ENCODE results near the gene HMCN2.
"Not testable (repeated sequence)": the region's sequence is repeated elsewhere in the genome, so short reads cannot be mapped to it uniquely, and the experiment has no call there.

HMCN2 gene

GRCh38 chr9:130327070-130327780 lies 61.7 kb downstream of the HMCN2 start:
- in situ Hi-C loops (cut with MboI; ENCODE audit: low sequenced_read_pairs) = no loop called here

- in situ Hi-C loops (cut with MboI; ENCODE audit: low sequenced_read_pairs) = no loop called here
Observed at GRCh38 chr9:130327781-130328348, 62.3 kb downstream of the HMCN2 start.

GRCh38 chr9:130328349-130328801 lies 62.8 kb downstream of the HMCN2 start:
- in situ Hi-C loops (cut with MboI; ENCODE audit: low sequenced_read_pairs) = no loop called here

- in situ Hi-C loops (cut with MboI; ENCODE audit: low sequenced_read_pairs) = no loop called here
Observed at GRCh38 chr9:130329061-130329460, 63.5 kb downstream of the HMCN2 start.

- in situ Hi-C loops (cut with MboI; ENCODE audit: low sequenced_read_pairs) = loop anchor here (10.0 kb wide), 1 partner anchor 216 kb away; no protein-coding TSS in a partner anchor
Observed at GRCh38 chr9:130330202-130330862, 64.8 kb downstream of the HMCN2 start.

- in situ Hi-C loops (cut with MboI; ENCODE audit: low sequenced_read_pairs) = loop anchor here (10.0 kb wide), 1 partner anchor 216 kb away; no protein-coding TSS in a partner anchor
Observed at GRCh38 chr9:130331061-130331460, 65.5 kb downstream of the HMCN2 start.

GRCh38 chr9:130331573-130331972 lies 66.0 kb downstream of the HMCN2 start:
- in situ Hi-C loops (cut with MboI; ENCODE audit: low sequenced_read_pairs) = loop anchor here (10.0 kb wide), 1 partner anchor 217 kb away; no protein-coding TSS in a partner anchor

GRCh38 chr9:130332384-130332926 lies 66.9 kb downstream of the HMCN2 start:
- in situ Hi-C loops (cut with MboI; ENCODE audit: low sequenced_read_pairs) = loop anchor here (10.0 kb wide), 1 partner anchor 218 kb away; no protein-coding TSS in a partner anchor

GRCh38 chr9:130333041-130333711 lies 67.6 kb downstream of the HMCN2 start:
- in situ Hi-C loops (cut with MboI; ENCODE audit: low sequenced_read_pairs) = loop anchor here (10.0 kb wide), 1 partner anchor 218 kb away; no protein-coding TSS in a partner anchor

- in situ Hi-C loops (cut with MboI; ENCODE audit: low sequenced_read_pairs) = loop anchor here (10.0 kb wide), 1 partner anchor 219 kb away; no protein-coding TSS in a partner anchor
Observed at GRCh38 chr9:130333712-130334062, 68.1 kb downstream of the HMCN2 start.

GRCh38 chr9:130334915-130335314 lies 69.4 kb downstream of the HMCN2 start:
- in situ Hi-C loops (cut with MboI; ENCODE audit: low sequenced_read_pairs) = loop anchor here (10.0 kb wide), 1 partner anchor 220 kb away; no protein-coding TSS in a partner anchor

GRCh38 chr9:130336027-130336610 lies 70.6 kb downstream of the HMCN2 start:
- in situ Hi-C loops (cut with MboI; ENCODE audit: low sequenced_read_pairs) = loop anchor here (10.0 kb wide), 1 partner anchor 221 kb away; no protein-coding TSS in a partner anchor

- in situ Hi-C loops (cut with MboI; ENCODE audit: low sequenced_read_pairs) = loop anchor here (10.0 kb wide), 1 partner anchor 222 kb away; no protein-coding TSS in a partner anchor
Observed at GRCh38 chr9:130336885-130337284, 71.3 kb downstream of the HMCN2 start.

GRCh38 chr9:130337318-130337717 lies 71.8 kb downstream of the HMCN2 start:
- in situ Hi-C loops (cut with MboI; ENCODE audit: low sequenced_read_pairs) = loop anchor here (10.0 kb wide), 1 partner anchor 223 kb away; no protein-coding TSS in a partner anchor

- in situ Hi-C loops (cut with MboI; ENCODE audit: low sequenced_read_pairs) = loop anchor here (10.0 kb wide), 1 partner anchor 223 kb away; no protein-coding TSS in a partner anchor
Observed at GRCh38 chr9:130337784-130338380, 72.3 kb downstream of the HMCN2 start.

GRCh38 chr9:130338891-130339290 lies 73.3 kb downstream of the HMCN2 start:
- in situ Hi-C loops (cut with MboI; ENCODE audit: low sequenced_read_pairs) = loop anchor here (10.0 kb wide), 1 partner anchor 224 kb away; no protein-coding TSS in a partner anchor

GRCh38 chr9:130339306-130339705 lies 73.7 kb downstream of the HMCN2 start:
- in situ Hi-C loops (cut with MboI; ENCODE audit: low sequenced_read_pairs) = loop anchor here (10.0 kb wide), 1 partner anchor 225 kb away; no protein-coding TSS in a partner anchor

GRCh38 chr9:130340011-130340410 lies 74.5 kb downstream of the HMCN2 start:
- in situ Hi-C loops (cut with MboI; ENCODE audit: low sequenced_read_pairs) = no loop called here

GRCh38 chr9:130340557-130340956 lies 75.0 kb downstream of the HMCN2 start:
- in situ Hi-C loops (cut with MboI; ENCODE audit: low sequenced_read_pairs) = not testable (repeated sequence)
